H1 (cell line): ENCODE data around the gene MBNL2. TPM values are rescaled to one million over a fixed set of nuclear protein-coding genes. Genes with fewer than 3 reads are reported as not detected.
A peak's percentile ranks its signal among the peaks of the same experiment; 100 is the strongest.

Source experiments
- CTCF ChIA-PET: fragments of 300-600 bp; sonication (Branson Sonifier 250); formaldehyde crosslinking; loops from one replicate; lab custom pipeline; 2021; ENCODE audit not compliant: partially characterized antibody; lab: Charles Lee
- POLR2A ChIA-PET: fragments of 300-600 bp; sonication (Branson Sonifier 250); formaldehyde crosslinking; loops from one replicate; lab custom pipeline; 2021; ENCODE audit warnings: inconsistent platforms; ENCODE audit not compliant: partially characterized antibody; lab: Charles Lee
- DNase-seq, 2 experiments: peaks; one replicate each; pipeline versions ENCODE4 v3.0.0 to v3.0.0-alpha.2; 2010 to 2022; ENCODE audit warnings: low spot score in 2 of 2, low read depth in 1 of 2, mixed read lengths in 1 of 2
- FAIRE-seq: peaks from 2 replicates; lab custom pipeline; 2011; peaks lifted over from hg19 to GRCh38; lab: Jason Lieb, UNC
- H2AFZ ChIP-seq: 2 replicates; pipeline ENCODE4 v1.8.1; 2012; ENCODE audit warnings: low read length, inconsistent platforms
- H2AK5ac ChIP-seq: 2 replicates; pipeline ENCODE4 v1.6.1; 2013; ENCODE audit warnings: low read depth, low read length
- H2BK120ac ChIP-seq: replicated peaks from 2 replicates; pipeline ENCODE3; 2013; ENCODE audit warnings: low read depth, low read length, inconsistent platforms
- H2BK12ac ChIP-seq: 2 replicates; pipeline ENCODE4 v1.6.1; 2013; ENCODE audit warnings: low read depth, low read length
- H2BK15ac ChIP-seq: 2 replicates; pipeline ENCODE4 v1.6.1; 2013; ENCODE audit warnings: low read length
- H2BK20ac ChIP-seq: 2 replicates; pipeline ENCODE4 v1.6.1; 2013; ENCODE audit warnings: low read length
- H2BK5ac ChIP-seq: 2 replicates; pipeline ENCODE4 v1.6.1; 2013; ENCODE audit warnings: low read depth, low read length
- H3K14ac ChIP-seq: 2 replicates; pipeline ENCODE4 v1.6.1; 2013; ENCODE audit warnings: inconsistent platforms; ENCODE audit not compliant: insufficient read length
- H3K18ac ChIP-seq: 2 replicates; pipeline ENCODE4 v1.6.1; 2013; ENCODE audit warnings: low read length; ENCODE audit errors: extremely low read depth
- H3K23ac ChIP-seq: 2 replicates; pipeline ENCODE4 v1.6.1; 2013; ENCODE audit warnings: inconsistent platforms; ENCODE audit not compliant: insufficient read length
- H3K23me2 ChIP-seq: 2 replicates; pipeline ENCODE4 v1.6.1; 2013; ENCODE audit warnings: low read depth, low read length
- H3K27ac ChIP-seq: 2 replicates; pipeline ENCODE4 v1.6.1; 2011; ENCODE audit warnings: low read depth, low read length, inconsistent platforms
- H3K27me3 ChIP-seq, 4 experiments: replicated peaks in 1 of 4; 1 replicate in 1 of 4; 2 replicates in 3 of 4; pipeline versions ENCODE4 v1.6.1 to v1.8.1; 2011 to 2013; ENCODE audit warnings: low read length in 3 of 4, mild to moderate bottlenecking in 3 of 4, inconsistent platforms in 2 of 4, mixed read lengths in 2 of 4, moderate library complexity in 1 of 4; ENCODE audit not compliant: control insufficient read depth in 3 of 4, insufficient read depth in 3 of 4; ENCODE audit errors: extremely low read depth in 1 of 4
- H3K36me3 ChIP-seq, 4 experiments: 2 replicates each; pipeline versions ENCODE4 v1.6.1 to v1.8.1; 2011 to 2013; ENCODE audit warnings: mild to moderate bottlenecking in 4 of 4, low read length in 3 of 4, moderate library complexity in 2 of 4, control low read depth in 1 of 4, inconsistent platforms in 1 of 4; ENCODE audit not compliant: insufficient read depth in 4 of 4, control insufficient read depth in 2 of 4
- H3K4ac ChIP-seq: replicated peaks from 2 replicates; pipeline ENCODE3; 2013; ENCODE audit warnings: low read length, low read depth, mixed read lengths, inconsistent platforms; ENCODE audit not compliant: insufficient read length
- H3K4me1 ChIP-seq, 4 experiments: replicated peaks in 1 of 4; 1 replicate in 1 of 4; 2 replicates in 3 of 4; pipeline versions ENCODE4 v1.6.1 to v1.8.1; 2011 to 2013; ENCODE audit warnings: low read length in 3 of 4, inconsistent platforms in 2 of 4, mixed read lengths in 1 of 4; ENCODE audit not compliant: insufficient read depth in 4 of 4, control insufficient read depth in 3 of 4
- H3K4me2 ChIP-seq, 2 experiments: 2 replicates each; pipeline versions ENCODE4 v1.6.1 to v1.8.1; 2011 to 2013; ENCODE audit warnings: low read depth in 2 of 2, low read length in 2 of 2, control low read depth in 1 of 2, inconsistent platforms in 1 of 2, mild to moderate bottlenecking in 1 of 2; ENCODE audit not compliant: insufficient read depth in 1 of 2
- H3K4me3 ChIP-seq, 4 experiments: fragments of 200-600, 300-600 bp in 1 of 4; sonication (generic), shearing (Covaris generic), sonication (Bioruptor Twin) in 1 of 4; 2 replicates each; pipeline versions ENCODE4 v1.5.1 to v1.8.1; 2011 to 2016; ENCODE audit warnings: low read length in 4 of 4, low read depth in 3 of 4, control low read depth in 2 of 4, inconsistent platforms in 2 of 4, mild to moderate bottlenecking in 2 of 4, mixed read lengths in 1 of 4, moderate library complexity in 1 of 4; ENCODE audit not compliant: insufficient read depth in 2 of 4; ENCODE audit errors: extremely low read depth in 1 of 4
- H3K56ac ChIP-seq: replicated peaks from 2 replicates; pipeline ENCODE3; 2013; ENCODE audit warnings: low read depth, mild to moderate bottlenecking, mixed read lengths, low read length, inconsistent platforms; ENCODE audit not compliant: insufficient read length
- H3K79me1 ChIP-seq: 2 replicates; pipeline ENCODE4 v1.6.1; 2013; ENCODE audit warnings: low read depth, low read length, control low read depth
- H3K79me2 ChIP-seq, 2 experiments: 2 replicates each; pipeline versions ENCODE4 v1.6.1 to v1.8.1; 2012 to 2013; ENCODE audit warnings: low read length in 2 of 2, mild to moderate bottlenecking in 2 of 2, inconsistent platforms in 1 of 2; ENCODE audit not compliant: insufficient read depth in 2 of 2, control insufficient read depth in 1 of 2
- H3K9ac ChIP-seq, 4 experiments: replicated peaks in 1 of 4; 1 replicate in 1 of 4; 2 replicates in 3 of 4; pipeline versions ENCODE4 v1.6.1 to v1.8.1; 2011 to 2013; ENCODE audit warnings: low read depth in 3 of 4, low read length in 3 of 4, control low read depth in 2 of 4, mild to moderate bottlenecking in 2 of 4, moderate library complexity in 2 of 4, inconsistent platforms in 1 of 4; ENCODE audit errors: extremely low read depth in 1 of 4
- H3K9me3 ChIP-seq, 2 experiments: 2 replicates each; pipeline versions ENCODE4 v1.6.1 to v1.8.1; 2012 to 2013; ENCODE audit warnings: mild to moderate bottlenecking in 2 of 2, moderate library complexity in 2 of 2, control low read depth in 1 of 2, inconsistent platforms in 1 of 2, low read depth in 1 of 2, low read length in 1 of 2, mixed read lengths in 1 of 2; ENCODE audit not compliant: insufficient read depth in 2 of 2
- H4K20me1 ChIP-seq, 2 experiments: replicated peaks in 1 of 2; 2 replicates each; pipeline versions ENCODE3 to v1.8.1; 2011 to 2013; ENCODE audit warnings: inconsistent platforms in 2 of 2, low read length in 2 of 2, mild to moderate bottlenecking in 1 of 2; ENCODE audit not compliant: insufficient read depth in 2 of 2, control insufficient read depth in 1 of 2
- H4K5ac ChIP-seq: 2 replicates; pipeline ENCODE4 v1.6.1; 2013; ENCODE audit warnings: low read length, low read depth, mixed read lengths, inconsistent platforms; ENCODE audit not compliant: insufficient read length
- H4K8ac ChIP-seq: 2 replicates; pipeline ENCODE4 v1.8.0; 2013; ENCODE audit warnings: mild to moderate bottlenecking, moderate library complexity, low read length, inconsistent platforms; ENCODE audit not compliant: insufficient read depth; ENCODE audit errors: extremely low read depth
- H4K91ac ChIP-seq: replicated peaks from 2 replicates; pipeline ENCODE3; 2013; ENCODE audit warnings: low read length, mixed read lengths, inconsistent platforms; ENCODE audit not compliant: insufficient read length
- BRCA1 ChIP-seq: IDR thresholded peaks from 2 replicates; pipeline ENCODE4 v1.6.1; 2012; ENCODE audit warnings: low read depth, low read length, improper control_type of control experiment
- HDAC2 ChIP-seq, 2 experiments: fragments of 300-600 bp in 1 of 2; sonication (generic) in 1 of 2; IDR thresholded peaks; 2 replicates each; pipeline ENCODE4 v1.6.1; 2011 to 2012; ENCODE audit warnings: low read depth in 2 of 2, low read length in 2 of 2, mild to moderate bottlenecking in 2 of 2, moderate library complexity in 2 of 2, borderline replicate concordance in 1 of 2, inconsistent platforms in 1 of 2
- RFX5 ChIP-seq: IDR thresholded peaks from 2 replicates; pipeline ENCODE4 v1.6.1; 2011; ENCODE audit warnings: low read depth, low read length, improper control_type of control experiment, borderline replicate concordance
- SP1 ChIP-seq: IDR thresholded peaks from 2 replicates; pipeline ENCODE4 v1.6.1; 2011; ENCODE audit warnings: low read depth, low read length
- SRF ChIP-seq: IDR thresholded peaks from 2 replicates; pipeline ENCODE4 v1.6.1; 2011; ENCODE audit warnings: mild to moderate bottlenecking, low read depth, low read length, moderate library complexity
- YY1 ChIP-seq: IDR thresholded peaks from 2 replicates; pipeline ENCODE4 v1.6.1; 2011; ENCODE audit warnings: low read depth, mild to moderate bottlenecking, low read length
- WGBS, 2 experiments: shearing (Covaris generic) in 1 of 2; methylation state at CpG; one replicate each; pipeline versions ENCODE4 v1.1.6 to v1.1.7; 2013 to 2015; ENCODE audit warnings: low lambda C conversion rate in 2 of 2, mixed read lengths in 2 of 2, inconsistent platforms in 1 of 2, low coverage in 1 of 2, missing lambda C conversion rate in 1 of 2; ENCODE audit not compliant: insufficient replicate concordance in 2 of 2, insufficient coverage in 1 of 2, insufficient read length in 1 of 2; ENCODE audit errors: extremely low coverage in 1 of 2, missing lambda C conversion rate in 1 of 2; 5-methylcytosine and 5-hydroxymethylcytosine counted together
- polyA plus RNA-seq, 7 experiments: library from polyadenylated mRNA; depleted of rRNA in 3 of 7; stranded (reverse) in 5 of 7; unstranded in 2 of 7; fragments of >200 nt in 5 of 7; fragments of 200-250 nt in 2 of 7; gene quantifications; 1 replicate in 5 of 7; 2 replicates in 1 of 7; 4 replicates in 1 of 7; pipeline versions ENCODE4 v1.2.1 to v1.2.3, GENCODE V29; 2011 to 2013; ENCODE audit warnings: missing spikeins in 2 of 7, mixed read lengths in 2 of 7
- total RNA-seq: library from RNA; stranded (reverse); fragmentation: NEBNext Ultra II Directional; extraction: Animal tissue kit (Norgen Biotek cat#: 25700); gene quantifications from 2 replicates; pipeline ENCODE4 v1.2.1, GENCODE V29; 2021
- TF ChIP-seq, protein P1 (sequence below): IDR thresholded peaks from 2 replicates; pipeline ENCODE4 v1.6.1; 2011; ENCODE audit warnings: low read depth, mild to moderate bottlenecking, low read length; ENCODE audit not compliant: insufficient read depth
- TF ChIP-seq, protein P2 (sequence below): IDR thresholded peaks from 2 replicates; pipeline ENCODE4 v1.6.1; 2012; ENCODE audit warnings: inconsistent platforms

Gene MBNL2
- total and polyA plus RNA-seq, 2 of the 8 experiments (the other 6 are each of a cell fraction or from before 2014, with no cell fraction given): 1.0 to 2.6 TPM

DNA sequence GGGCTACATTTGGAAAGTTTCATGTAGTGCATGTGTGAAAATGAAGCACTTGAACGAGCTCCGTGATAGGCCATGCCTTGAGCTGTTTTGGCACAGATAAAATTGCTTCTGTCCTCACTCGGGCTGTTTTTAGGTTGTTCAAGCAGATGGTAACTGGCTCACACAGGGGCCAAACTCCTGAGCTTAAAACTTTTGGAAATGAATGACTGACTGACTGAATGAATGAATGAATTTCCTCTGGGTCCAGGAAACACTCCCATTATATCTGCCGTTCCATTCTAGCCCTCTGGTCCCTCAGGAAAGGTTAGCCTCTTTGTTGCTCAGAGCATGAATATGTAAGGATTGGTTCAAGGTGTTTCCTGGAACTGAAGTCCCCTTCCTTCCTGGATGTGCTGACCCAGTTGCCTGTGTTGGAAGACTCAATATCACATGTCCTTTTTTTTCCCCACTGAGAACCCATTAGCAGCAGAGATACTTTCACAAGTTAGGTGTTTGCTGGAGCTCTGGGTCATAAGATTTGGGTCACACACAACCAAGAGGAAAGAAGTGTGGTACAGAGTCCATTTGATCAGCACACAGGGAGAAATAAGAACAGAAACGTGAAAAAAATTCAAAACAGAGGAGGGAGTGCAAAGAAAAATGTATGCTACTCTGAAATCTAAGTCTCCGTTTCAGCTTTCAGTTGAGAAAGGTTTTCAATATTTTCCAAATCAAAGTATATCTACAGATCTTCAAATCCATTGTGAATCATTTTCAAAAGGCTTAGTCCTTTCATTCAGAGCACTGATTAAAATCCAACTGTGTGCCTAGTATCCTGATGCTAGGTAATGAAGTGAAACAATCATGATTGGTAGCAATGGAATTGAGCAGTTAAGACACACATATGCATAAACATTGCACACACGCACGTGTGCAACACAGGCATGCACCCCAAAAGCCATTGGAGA, 18.9 kb downstream of the MBNL2 start:
- Histone ChIP-seq H3K27ac (no peak overlapping the region), H4K5ac (no peak overlapping the region), H3K23me2 (no peaks in the 10 kb centered on the region), H3K23ac (no peak overlapping the region), H3K36me3 (no peaks in the 10 kb centered on the region), H3K9me3 (no peaks in the 10 kb centered on the region), H3K18ac (no peak overlapping the region; the same call in 1 of the 2 replicates), H2BK20ac (no peak overlapping the region), H2BK120ac (no peak overlapping the region), H4K8ac (no peak overlapping the region), H3K9ac (no peak overlapping the region), H3K4me3 (no peak overlapping the region), H3K4me2 (peak overlapping the region; percentile 27 to 60; a peak in 3 of 4 replicates), H2AK5ac (no peak overlapping the region), H2AFZ (no peak overlapping the region), H3K27me3 (peaks cover 0 to 8% (median 2%) of the 10 kb centered on the region in 4 experiments; a peak in 3 of 7 replicates), H3K4me1 (peaks cover 2 to 12% (median 11%) of the 10 kb centered on the region in 4 experiments; a peak in 6 of 7 replicates), H2BK12ac (no peak overlapping the region), H3K4ac (no peak overlapping the region), H4K20me1 (no peaks in the 10 kb centered on the region), H2BK15ac (no peak overlapping the region), H3K56ac (no peak overlapping the region), H3K79me1 (no peaks in the 10 kb centered on the region), H3K79me2 (no peaks in the 10 kb centered on the region), H4K91ac (no peak overlapping the region), H2BK5ac (no peak overlapping the region), H3K14ac (no peak overlapping the region)
- ChIA-PET CTCF (interaction anchor here (0.6 to 2.0 kb wide), 5 partner anchors 9 to 174 kb away, joined by 3 to 7 read pairs (median 4); no protein-coding TSS in a partner anchor), POLR2A (interaction anchor here (0.9 kb wide), 1 partner anchor 26 kb away, joined by 3 read pairs; no protein-coding TSS in a partner anchor)
- FAIRE-seq (no peak), DNase-seq (no peak)
- WGBS, 2 experiments: 83% methylated on average over 8 of the region's 8 CpGs; no CpG with 5 or more reads in 1 of the 2 experiments
- TF ChIP-seq HDAC2 (IDR thresholded peaks at IDR 0.05; ENCODE audit: borderline replicate concordance in 1 of 2, low read depth in 2 of 2, low read length in 2 of 2) (no peak), RFX5 (no peak), SP1 (no peak), BRCA1 (no peak), SRF (no peak), YY1 (no peak)
- TF ChIP-seq, protein P1, sequence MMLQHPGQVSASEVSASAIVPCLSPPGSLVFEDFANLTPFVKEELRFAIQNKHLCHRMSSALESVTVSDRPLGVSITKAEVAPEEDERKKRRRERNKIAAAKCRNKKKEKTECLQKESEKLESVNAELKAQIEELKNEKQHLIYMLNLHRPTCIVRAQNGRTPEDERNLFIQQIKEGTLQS: no peak
- TF ChIP-seq, protein P2, sequence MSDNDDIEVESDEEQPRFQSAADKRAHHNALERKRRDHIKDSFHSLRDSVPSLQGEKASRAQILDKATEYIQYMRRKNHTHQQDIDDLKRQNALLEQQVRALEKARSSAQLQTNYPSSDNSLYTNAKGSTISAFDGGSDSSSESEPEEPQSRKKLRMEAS: no peak
